Heart left ventricle (tissue), 16 donors: Measurements from ENCODE around the gene NOL6. TPM values are rescaled to one million over a fixed set of nuclear protein-coding genes. Genes with fewer than 3 reads are reported as not detected.

Experiments
- ATAC-seq, 4 donors: fragments of 200-7000 bp; cut with Tn5 transposase; one replicate each; pipeline ENCODE4 v1.9.1; 2020 to 2022; ENCODE audit warnings: moderate library complexity in 4 of 4, mild to moderate bottlenecking in 3 of 4, moderate number of reproducible peaks in 1 of 4
- DNase-seq, 5 donors: peaks; one replicate each; pipeline ENCODE4 v3.0.0-alpha.2; 2020
- H3K27ac ChIP-seq, 12 donors: fragments of 200-600 bp; sonication (generic) in 4 of 12; one replicate each; pipeline versions ENCODE4 v1.5.0 to v1.8.0; 2016 to 2022; ENCODE audit warnings: mild to moderate bottlenecking in 2 of 12
- H3K27me3 ChIP-seq, 9 donors: fragments of 200-600 bp; sonication (generic) in 2 of 9; one replicate each; pipeline versions ENCODE4 v1.5.1 to v1.8.0; 2016 to 2022; ENCODE audit warnings: mild to moderate bottlenecking in 3 of 9
- H3K36me3 ChIP-seq, 9 donors: fragments of 200-600 bp; sonication (generic) in 2 of 9; one replicate each; pipeline versions ENCODE4 v1.5.0 to v1.8.0; 2018 to 2022; ENCODE audit warnings: mild to moderate bottlenecking in 2 of 9
- H3K4me1 ChIP-seq, 12 donors: fragments of 200-600 bp; sonication (generic) in 4 of 12; one replicate each; pipeline versions ENCODE4 v1.5.0 to v1.8.0; 2016 to 2022; ENCODE audit warnings: mild to moderate bottlenecking in 3 of 12
- H3K4me3 ChIP-seq, 12 donors: fragments of 200-600 bp; sonication (generic) in 4 of 12; one replicate each; pipeline versions ENCODE4 v1.5.0 to v1.8.0; 2017 to 2022; ENCODE audit warnings: mild to moderate bottlenecking in 9 of 12, moderate library complexity in 4 of 12
- H3K9me3 ChIP-seq, 12 donors: fragments of 200-600 bp; sonication (generic) in 4 of 12; one replicate each; pipeline versions ENCODE4 v1.5.0 to v1.8.0; 2016 to 2022; ENCODE audit warnings: mild to moderate bottlenecking in 1 of 12
- CTCF ChIP-seq, 12 donors: fragments of 200-600 bp; sonication (generic) in 4 of 12; IDR thresholded peaks; one replicate each; pipeline versions ENCODE4 v1.5.0 to v1.8.0; 2018 to 2022; ENCODE audit warnings: antibody characterized with exemption in 12 of 12, mild to moderate bottlenecking in 5 of 12
- POLR2A ChIP-seq, 2 donors: fragments of 450-650 bp; IDR thresholded peaks; one replicate each; pipeline ENCODE4 v1.6.1; 2017; ENCODE audit warnings: antibody characterized with exemption in 2 of 2, mild to moderate bottlenecking in 2 of 2, moderate library complexity in 2 of 2
- WGBS, 4 donors: extraction: QIAGEN DNeasy Blood & Tissue Kit in 2 of 4; methylation state at CpG; one replicate each; pipeline versions ENCODE4 v1.1.5 to v1.1.7; 2013 to 2018; 5-methylcytosine and 5-hydroxymethylcytosine counted together
- intact Hi-C, 10 donors: fragments of 100-400 bp; cut with DNase I; formaldehyde crosslinking; loops; one replicate each; pipeline versions ENCODE4 v1.11.1 to v1.14.2; 2022
- polyA plus RNA-seq, 2 donors: library from polyadenylated mRNA; stranded (reverse); fragments of 200-250 nt; gene quantifications; one replicate each; pipeline ENCODE4 v1.2.3, GENCODE V29; 2013
- total RNA-seq, 9 donors: library from RNA; depleted of rRNA in 2 of 9; stranded (reverse); fragments of >200 nt in 2 of 9; fragmentation: NEBNext Ultra II Directional in 3 of 9; extraction: Animal tissue kit (Norgen Biotek cat#: 25700) in 3 of 9; gene quantifications; one replicate each; pipeline versions ENCODE4 v1.1.0 to v1.2.4, GENCODE V29; 2016 to 2023
- donor health status: ischemic (EF 13 %, LVEDD 7.1; RV severe dilation, severe dysfunction).
- donor health status: healthy with polysubstance abuse.
- donor health status: DM: no; HTN: yes; CAD: no.
- donor health status: DM: no; HTN: no; CAD: no.
- donor health status: ischemic (EF 25% LVEDD 6.9; RV normal size, moderate dysfunction).
- donor health status: ischemic (EF 25% LVEDD 5.7; RV mildly dilated, moderate dysfunction).
- donor health status: healthy.
- donor health status: DM: yes; HTN: yes; CAD: no.
- donor health status: ischemic (EF 35%, LVEDD 5.7; RV mildly dilated, moderate dysfunction).
- donor health status: nonischemic (EF 11% LVEDD 7.7; RV severe dilation, severe dysfunction).
- donor health status: DM: yes; HTN: yes; CAD: no.
- donor health status: PGD.
- donor health status: ischemic (EF 29% LVEDD 5.4; RV normal size, mild dysfunction).
- donor health status: nonischemic (EF 23%, LVEDD 6.1; RV moderate dilation, normal function).

The NOL6 gene
- total and polyA plus RNA-seq, 11 donors: 11.2 to 28.2 (median 14.9) TPM

GRCh38 chr9:33452828-33453271 is 20.9 kb downstream of the NOL6 start:
- no peak overlapping the region for H3K4me3 ChIP-seq
- H3K27ac ChIP-seq: no peak overlapping the region
- no peaks in the 10 kb centered on the region for H3K9me3 ChIP-seq
- H3K27me3 ChIP-seq: no peaks in the 10 kb centered on the region
- DNase-seq (peak in 4 of 5 donors; percentile 37 to 72 (median 54)), ATAC-seq (peak in 3 of 4 donors; percentile 62 to 69 (median 63))
- intact Hi-C loops: loop anchor here in 4 of 10 donors (1.0 to 10.0 kb wide), 4 partner anchors 41 to 168 kb away; partner anchors contain the start of gene AQP7 (in 1 of the 4)
- H3K4me1 ChIP-seq: peaks cover 0 to 10% (median under 1%) of the 10 kb centered on the region in 12 donors
- no peak for TF ChIP-seq POLR2A (IDR thresholded peaks at IDR 0.05)
- peak; percentile 38 to 65 (median 58) for TF ChIP-seq CTCF (IDR thresholded peaks at IDR 0.05)
- H3K36me3 ChIP-seq: no peaks in the 10 kb centered on the region
- 7 to 23% (median 18%) methylated on average over 3 to 7 of the region's 7 CpGs for WGBS, 4 donors

GRCh38 chr9:33450621-33451146 is 23.0 kb downstream of the NOL6 start:
- H3K9me3 ChIP-seq: no peaks in the 10 kb centered on the region
- ATAC-seq (no peak), DNase-seq (no peak)
- H3K27ac ChIP-seq: no peak overlapping the region
- peaks cover 0 to 32% (median 12%) of the 10 kb centered on the region in 12 donors for H3K4me1 ChIP-seq
- H3K4me3 ChIP-seq: no peak overlapping the region
- TF ChIP-seq POLR2A (IDR thresholded peaks at IDR 0.05) (no peak), CTCF (IDR thresholded peaks at IDR 0.05) (no peak)
- 90 to 93% (median 92%) methylated on average over 4 of the region's 4 CpGs for WGBS, 4 donors
- intact Hi-C loops: loop anchor here in 3 of 10 donors (5.0 to 10.0 kb wide), 3 partner anchors 38 to 166 kb away; partner anchors contain the start of gene AQP7 (in 1 of the 3)
- H3K36me3 ChIP-seq: no peaks in the 10 kb centered on the region
- H3K27me3 ChIP-seq: no peaks in the 10 kb centered on the region

GRCh38 chr9:33449715-33450114 is 24.0 kb downstream of the NOL6 start:
- Histone ChIP-seq H3K36me3 (no peaks in the 10 kb centered on the region), H3K4me1 (peaks cover 0 to 32% (median 12%) of the 10 kb centered on the region in 12 donors), H3K27ac (no peak overlapping the region), H3K4me3 (no peak overlapping the region), H3K9me3 (no peaks in the 10 kb centered on the region), H3K27me3 (no peaks in the 10 kb centered on the region)
- intact Hi-C loops: loop anchor here in 4 of 10 donors (5.0 to 10.0 kb wide), 4 partner anchors 37 to 165 kb away; partner anchors contain the start of gene AQP7 (in 1 of the 4)
- ATAC-seq (no peak), DNase-seq (no peak)
- WGBS, 4 donors: 77 to 99% (median 94%) methylated on average over 5 of the region's 5 CpGs
- TF ChIP-seq CTCF (IDR thresholded peaks at IDR 0.05) (no peak), POLR2A (IDR thresholded peaks at IDR 0.05) (no peak)

- Histone ChIP-seq H3K27me3 (no peaks in the 10 kb centered on the region), H3K9me3 (no peaks in the 10 kb centered on the region), H3K36me3 (peaks cover 0 to 5% (median 0%) of the 10 kb centered on the region in 9 donors), H3K4me3 (peak overlapping the region; percentile 26 to 67 (median 58)), H3K27ac (peak overlapping the region in 10 of 12 donors; percentile 38 to 80 (median 66)), H3K4me1 (peaks cover 0 to 30% (median 12%) of the 10 kb centered on the region in 12 donors)
- intact Hi-C loops: loop anchor here in 1 of 10 donors (5.0 kb wide), 1 partner anchor 71 kb away; no protein-coding TSS in a partner anchor
- 29 to 46% (median 38%) methylated on average over 17 to 20 of the region's 20 CpGs for WGBS, 4 donors
- no peak for ATAC-seq
- DNase-seq: no peak
- TF ChIP-seq CTCF (IDR thresholded peaks at IDR 0.05): no peak
- TF ChIP-seq POLR2A (IDR thresholded peaks at IDR 0.05): no peak
Measured at GRCh38 chr9:33447799-33448553, 25.7 kb downstream of the NOL6 start.
